IMR-90 (cell line): ENCODE measurements around the gene ERCC4. TPM values are rescaled to one million over a fixed set of nuclear protein-coding genes. Genes with fewer than 3 reads are reported as not detected.

Source experiments
- ATAC-seq: fragments of 200-7000 bp; cut with Tn5 transposase; 2 replicates; pipeline ENCODE4 v1.9.1; 2020; ENCODE audit warnings: low read depth, mild to moderate bottlenecking, moderate library complexity
- BruUV-seq: library from RNA; stranded (reverse); fragments of 400-500 nt; replicated peaks from 2 replicates; lab custom pipeline; 2021; lab: Mats Ljungman, UMichigan
- CTCF ChIA-PET: fragments of 300-600 bp; formaldehyde crosslinking; extraction: SDS; loops from one replicate; lab custom pipeline; 2021; ENCODE audit warnings: antibody characterized with exemption; lab: Yijun Ruan, JAX
- POLR2A ChIA-PET: fragments of 300-600 bp; sonication (Branson Sonifier 250); formaldehyde crosslinking; loops from one replicate; lab custom pipeline; 2022; ENCODE audit warnings: antibody characterized with exemption; ENCODE audit not compliant: unreplicated experiment; lab: Charles Lee
- DNase-seq: peaks from one replicate; pipeline ENCODE4 v3.0.0; 2013
- H2AFZ ChIP-seq: replicated peaks from 2 replicates; pipeline ENCODE3; 2013; ENCODE audit warnings: low read length, mild to moderate bottlenecking; ENCODE audit not compliant: poor library complexity
- H2AK5ac ChIP-seq: 2 replicates; pipeline ENCODE4 v1.6.1; 2013; ENCODE audit warnings: low read depth, low read length, inconsistent platforms
- H2AK9ac ChIP-seq: replicated peaks from 2 replicates; pipeline ENCODE3; 2013; ENCODE audit warnings: mild to moderate bottlenecking, low read depth, low read length, moderate library complexity; ENCODE audit not compliant: poor library complexity
- H2BK120ac ChIP-seq: 2 replicates; pipeline ENCODE4 v1.6.1; 2013; ENCODE audit warnings: low read depth, low read length, inconsistent platforms
- H2BK15ac ChIP-seq: 3 replicates; pipeline ENCODE4 v1.6.1; 2013; ENCODE audit warnings: low read depth, low read length, inconsistent platforms
- H2BK20ac ChIP-seq: 2 replicates; pipeline ENCODE4 v1.6.1; 2013; ENCODE audit warnings: low read depth, mild to moderate bottlenecking, inconsistent platforms, low read length, moderate library complexity
- H2BK5ac ChIP-seq: 2 replicates; pipeline ENCODE4 v1.6.1; 2013; ENCODE audit warnings: mild to moderate bottlenecking, low read depth, low read length, inconsistent platforms; ENCODE audit not compliant: poor library complexity, severe bottlenecking
- H3K14ac ChIP-seq: replicated peaks from 2 replicates; pipeline ENCODE4 v1.6.1; 2013; ENCODE audit warnings: low read depth, low read length, inconsistent platforms
- H3K18ac ChIP-seq: 2 replicates; pipeline ENCODE4 v1.6.1; 2013; ENCODE audit warnings: low read depth, low read length, control low read depth
- H3K23ac ChIP-seq: 2 replicates; pipeline ENCODE4 v1.6.1; 2013; ENCODE audit warnings: low read depth, low read length, inconsistent platforms
- H3K27ac ChIP-seq: 2 replicates; pipeline ENCODE4 v1.5.1; 2013; ENCODE audit warnings: mild to moderate bottlenecking, control low read depth, low read length; ENCODE audit not compliant: insufficient read depth
- H3K27me3 ChIP-seq: 2 replicates; pipeline ENCODE4 v1.6.1; 2013; ENCODE audit warnings: low read length; ENCODE audit not compliant: control insufficient read depth, insufficient read depth
- H3K36me3 ChIP-seq: 2 replicates; pipeline ENCODE4 v1.6.1; 2013; ENCODE audit warnings: low read length, mixed read lengths; ENCODE audit not compliant: control insufficient read depth, insufficient read depth
- H3K4ac ChIP-seq: 2 replicates; pipeline ENCODE4 v1.6.1; 2013; ENCODE audit warnings: low read depth, low read length, inconsistent platforms
- H3K4me1 ChIP-seq: 2 replicates; pipeline ENCODE4 v1.6.1; 2013; ENCODE audit warnings: low read length, mixed read lengths; ENCODE audit not compliant: control insufficient read depth, insufficient read depth
- H3K4me2 ChIP-seq: 2 replicates; pipeline ENCODE4 v1.6.1; 2013; ENCODE audit warnings: low read depth, mild to moderate bottlenecking, control low read depth, low read length, moderate library complexity
- H3K4me3 ChIP-seq: 2 replicates; pipeline ENCODE4 v1.5.1; 2013; ENCODE audit warnings: low read depth, mild to moderate bottlenecking, control low read depth, low read length, moderate library complexity; ENCODE audit not compliant: insufficient read depth
- H3K56ac ChIP-seq: 2 replicates; pipeline ENCODE4 v1.6.1; 2013; ENCODE audit warnings: low read length, inconsistent platforms; ENCODE audit not compliant: insufficient read depth; ENCODE audit errors: extremely low read depth
- H3K79me1 ChIP-seq, 2 experiments: 2 replicates each; pipeline ENCODE4 v1.6.1; 2013; ENCODE audit warnings: low read length in 2 of 2, inconsistent platforms in 1 of 2, low read depth in 1 of 2
- H3K9ac ChIP-seq: 2 replicates; pipeline ENCODE4 v1.6.1; 2013; ENCODE audit warnings: low read depth, low read length, control low read depth
- H3K9me1 ChIP-seq: 2 replicates; pipeline ENCODE4 v1.6.1; 2013; ENCODE audit warnings: low read length, inconsistent platforms; ENCODE audit not compliant: insufficient read depth
- H3K9me3 ChIP-seq: 2 replicates; pipeline ENCODE4 v1.6.1; 2013; ENCODE audit warnings: low read length; ENCODE audit not compliant: control insufficient read depth, insufficient read depth
- H4K20me1 ChIP-seq: 2 replicates; pipeline ENCODE4 v1.6.1; 2013; ENCODE audit warnings: low read length, inconsistent platforms; ENCODE audit not compliant: insufficient read depth
- H4K5ac ChIP-seq: 2 replicates; pipeline ENCODE4 v1.6.1; 2013; ENCODE audit warnings: mild to moderate bottlenecking, low read depth, low read length, control low read depth
- H4K8ac ChIP-seq, 2 experiments: 2 replicates each; pipeline ENCODE4 v1.6.1; 2013; ENCODE audit warnings: low read depth in 2 of 2, low read length in 2 of 2, control low read depth in 1 of 2, inconsistent platforms in 1 of 2
- H4K91ac ChIP-seq: 2 replicates; pipeline ENCODE4 v1.6.1; 2013; ENCODE audit warnings: low read depth, low read length, inconsistent platforms; ENCODE audit not compliant: insufficient read depth
- BHLHE40 ChIP-seq: fragments of 150-350 bp; IDR thresholded peaks from 2 replicates; pipeline ENCODE4 v1.6.1; 2016; ENCODE audit warnings: mild to moderate bottlenecking, low read depth, low read length
- CEBPB ChIP-seq: IDR thresholded peaks from 2 replicates; pipeline ENCODE4 v1.6.1; 2012; ENCODE audit warnings: low read depth, low read length, improper control_type of control experiment
- MAFK ChIP-seq: IDR thresholded peaks from 2 replicates; pipeline ENCODE4 v1.6.1; 2012; ENCODE audit warnings: low read depth, low read length, improper control_type of control experiment
- MAZ ChIP-seq: IDR thresholded peaks from 2 replicates; pipeline ENCODE4 v1.6.1; 2012; ENCODE audit warnings: low read depth, mild to moderate bottlenecking, low read length, improper control_type of control experiment, moderate library complexity, borderline replicate concordance
- MXI1 ChIP-seq: IDR thresholded peaks from 2 replicates; pipeline ENCODE4 v1.6.1; 2012; ENCODE audit warnings: low read depth, mild to moderate bottlenecking, low read length, moderate library complexity, borderline replicate concordance
- NFE2L2 ChIP-seq: fragments of 150-350 bp; IDR thresholded peaks from 2 replicates; pipeline ENCODE4 v1.6.1; 2016; ENCODE audit warnings: low read depth, mild to moderate bottlenecking, low read length
- POLR2A ChIP-seq: IDR thresholded peaks from 2 replicates; pipeline ENCODE4 v1.6.1; 2012; ENCODE audit warnings: mild to moderate bottlenecking, low read depth, low read length
- RCOR1 ChIP-seq: IDR thresholded peaks from 2 replicates; pipeline ENCODE4 v1.6.1; 2012; ENCODE audit warnings: mild to moderate bottlenecking, low read length, improper control_type of control experiment; ENCODE audit not compliant: insufficient replicate concordance
- RFX5 ChIP-seq: IDR thresholded peaks from 2 replicates; pipeline ENCODE4 v1.8.0; 2012; ENCODE audit warnings: low read depth, mild to moderate bottlenecking, low read length, moderate library complexity
- SMC3 ChIP-seq: fragments of 150-350 bp; IDR thresholded peaks from 2 replicates; pipeline ENCODE4 v1.6.1; 2016; ENCODE audit warnings: low read depth, mild to moderate bottlenecking, antibody characterized with exemption, low read length, moderate library complexity
- WGBS, 2 experiments: methylation state at CpG; one replicate each; pipeline versions ENCODE4 v1.1.5 to v1.1.7; 2013; ENCODE audit warnings: missing lambda C conversion rate in 2 of 2; ENCODE audit not compliant: insufficient read length in 1 of 2; ENCODE audit errors: extremely low coverage in 2 of 2; 5-methylcytosine and 5-hydroxymethylcytosine counted together
- dilution Hi-C: fragments of 300-500 bp; cut with HindIII; formaldehyde crosslinking; loops from one replicate; pipeline ENCODE4 v1.14.3; 2018; ENCODE audit warnings: low sequenced_read_pairs; ENCODE audit not compliant: unreplicated experiment
- in situ Hi-C: fragments of 300-500 bp; cut with MboI; formaldehyde crosslinking; loops from 3 replicates; pipeline ENCODE4 v1.14.3; 2019; ENCODE audit warnings: low sequenced_read_pairs, inconsistent platforms, mixed read lengths
- intact Hi-C: fragments of 100-400 bp; cut with micrococcal nuclease; formaldehyde crosslinking; loops from 2 replicates; pipeline ENCODE4 v1.10.0; 2022
- polyA plus RNA-seq, 3 experiments: library from polyadenylated mRNA; depleted of rRNA; stranded (reverse); fragments of >200 nt; gene quantifications; 2 replicates each; pipeline ENCODE4 v1.2.3, GENCODE V29; 2012; ENCODE audit warnings: low replicate concordance in 1 of 3
- total RNA-seq: library from RNA; depleted of rRNA; stranded (reverse); fragments of >200 nt; gene quantifications from 2 replicates; pipeline ENCODE4 v1.2.3, GENCODE V29; 2012
- TF ChIP-seq, protein P1 (sequence below): conservative IDR thresholded peaks from 2 replicates; pipeline ENCODE4 v1.5.1; 2012; ENCODE audit warnings: mild to moderate bottlenecking, low read depth, low read length, improper control_type of control experiment
- TF ChIP-seq, protein P2 (sequence below): fragments of 150-350 bp; IDR thresholded peaks from 2 replicates; pipeline ENCODE4 v1.6.1; 2017; ENCODE audit warnings: mild to moderate bottlenecking, antibody characterized with exemption, low read length, low read depth
- TF ChIP-seq, protein P3 (sequence below): fragments of 150-350 bp; IDR thresholded peaks from 2 replicates; pipeline ENCODE4 v1.6.1; 2016; ENCODE audit warnings: low read depth, mild to moderate bottlenecking, low read length, moderate library complexity, borderline replicate concordance

Gene ERCC4
- total and polyA plus RNA-seq, 2 of the 4 experiments (the other 2 are of a cell fraction) = 2.9 to 19.2 TPM

DNA sequence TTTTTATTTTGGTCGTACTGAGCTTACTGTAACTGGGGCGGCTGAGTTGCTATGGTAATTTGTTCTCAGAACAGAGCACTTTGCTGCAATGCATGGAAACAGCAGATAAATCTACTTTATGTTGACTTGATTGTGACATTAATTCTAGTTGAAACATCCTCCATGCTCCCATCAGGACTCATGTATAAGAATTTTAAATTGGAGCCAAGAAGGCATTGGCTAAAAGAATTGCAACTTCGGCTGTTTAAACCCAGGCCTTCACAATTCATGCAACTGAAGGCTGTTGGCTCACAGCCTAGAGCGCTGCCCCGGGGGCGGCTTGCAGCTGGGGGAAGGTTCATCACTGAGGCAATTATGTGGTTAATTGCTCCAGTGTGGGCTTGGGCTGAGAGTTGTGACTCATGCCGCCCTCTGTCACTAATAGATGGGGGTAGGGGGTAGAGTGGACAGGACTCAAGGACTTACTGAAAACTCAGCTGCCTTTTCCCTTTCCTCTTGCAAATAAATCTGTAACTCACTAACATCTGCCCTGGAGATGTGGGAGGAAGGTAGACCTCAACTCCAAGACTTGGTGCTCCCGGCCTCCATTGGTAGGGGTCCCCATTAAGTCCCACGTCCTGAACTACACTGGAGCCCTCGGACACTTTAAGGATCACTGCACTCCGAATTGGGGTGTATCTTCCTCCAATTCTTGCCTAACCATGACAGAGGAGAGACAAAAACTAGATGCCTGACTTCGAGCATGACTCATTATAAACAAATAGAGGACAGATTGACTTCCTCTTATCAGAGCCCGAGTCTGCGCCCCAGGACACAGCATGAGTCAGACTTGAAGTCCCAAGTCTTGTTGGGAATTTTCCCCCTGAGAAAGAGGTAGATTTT lies 37.5 kb downstream of the ERCC4 start:
- Histone ChIP-seq H3K23ac (peak overlapping the region; percentile 88), H3K79me1 (no peaks in the 10 kb centered on the region), H2AK5ac (peak overlapping the region; percentile 16), H3K4me3 (peak overlapping the region; percentile 32; the same call in 1 of the 2 replicates), H3K56ac (peak overlapping the region; percentile 82), H4K20me1 (peaks cover 4% of the 10 kb centered on the region), H3K4me1 (peaks cover 5% of the 10 kb centered on the region), H3K27me3 (no peaks in the 10 kb centered on the region), H4K5ac (peak overlapping the region; percentile 40; the same call in 1 of the 2 replicates), H3K9me1 (peaks cover 11% of the 10 kb centered on the region), H3K9me3 (no peaks in the 10 kb centered on the region), H3K27ac (peak overlapping the region; percentile 94), H4K8ac (peak overlapping the region in 1 of 2 experiments; percentile 85; a peak in 3 of 4 replicates), H3K14ac (peak overlapping the region; percentile 63; the same call in 1 of the 2 replicates), H2BK120ac (peak overlapping the region; percentile 93), H3K36me3 (no peaks in the 10 kb centered on the region), H2BK15ac (peak overlapping the region; percentile 92), H3K9ac (peak overlapping the region; percentile 53), H4K91ac (peak overlapping the region; percentile 83), H2AK9ac (peak overlapping the region; percentile 71), H2BK20ac (peak overlapping the region; percentile 92), H2BK5ac (peak overlapping the region; percentile 93), H3K4ac (peak overlapping the region; percentile 91), H2AFZ (peak overlapping the region; percentile 90), H3K4me2 (peak overlapping the region; percentile 92), H3K18ac (peak overlapping the region; percentile 76)
- dilution Hi-C loops = no loop called here
- 0% methylated on average over 1 of the region's 14 CpGs; no CpG with 5 or more reads in 1 of the 2 experiments for WGBS, 2 experiments
- DNase-seq (peak; percentile 95), ATAC-seq (peak; percentile 89)
- ChIA-PET CTCF (no interaction called here), POLR2A (no interaction called here)
- BruUV-seq = no TSS peak
- intact Hi-C loops = loop anchor here (1.0 to 10.0 kb wide), 2 partner anchors 46 to 107 kb away; no protein-coding TSS in a partner anchor
- in situ Hi-C loops = no loop called here
- TF ChIP-seq MAFK (peak; percentile 2; the same call in 1 of the 2 replicates), NFE2L2 (no peak), CEBPB (peak; percentile 92), POLR2A (no peak), BHLHE40 (peak; percentile 50; the same call in 1 of the 2 replicates), SMC3 (0 out of 2 replicates have a peak, but pooled peaks have one; percentile 1), RFX5 (no peak), MXI1 (no peak), RCOR1 (no peak), MAZ (peak; percentile 53; the same call in 1 of the 2 replicates)
- TF ChIP-seq, protein P1, sequence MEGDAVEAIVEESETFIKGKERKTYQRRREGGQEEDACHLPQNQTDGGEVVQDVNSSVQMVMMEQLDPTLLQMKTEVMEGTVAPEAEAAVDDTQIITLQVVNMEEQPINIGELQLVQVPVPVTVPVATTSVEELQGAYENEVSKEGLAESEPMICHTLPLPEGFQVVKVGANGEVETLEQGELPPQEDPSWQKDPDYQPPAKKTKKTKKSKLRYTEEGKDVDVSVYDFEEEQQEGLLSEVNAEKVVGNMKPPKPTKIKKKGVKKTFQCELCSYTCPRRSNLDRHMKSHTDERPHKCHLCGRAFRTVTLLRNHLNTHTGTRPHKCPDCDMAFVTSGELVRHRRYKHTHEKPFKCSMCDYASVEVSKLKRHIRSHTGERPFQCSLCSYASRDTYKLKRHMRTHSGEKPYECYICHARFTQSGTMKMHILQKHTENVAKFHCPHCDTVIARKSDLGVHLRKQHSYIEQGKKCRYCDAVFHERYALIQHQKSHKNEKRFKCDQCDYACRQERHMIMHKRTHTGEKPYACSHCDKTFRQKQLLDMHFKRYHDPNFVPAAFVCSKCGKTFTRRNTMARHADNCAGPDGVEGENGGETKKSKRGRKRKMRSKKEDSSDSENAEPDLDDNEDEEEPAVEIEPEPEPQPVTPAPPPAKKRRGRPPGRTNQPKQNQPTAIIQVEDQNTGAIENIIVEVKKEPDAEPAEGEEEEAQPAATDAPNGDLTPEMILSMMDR = no peak
- TF ChIP-seq, protein P2, sequence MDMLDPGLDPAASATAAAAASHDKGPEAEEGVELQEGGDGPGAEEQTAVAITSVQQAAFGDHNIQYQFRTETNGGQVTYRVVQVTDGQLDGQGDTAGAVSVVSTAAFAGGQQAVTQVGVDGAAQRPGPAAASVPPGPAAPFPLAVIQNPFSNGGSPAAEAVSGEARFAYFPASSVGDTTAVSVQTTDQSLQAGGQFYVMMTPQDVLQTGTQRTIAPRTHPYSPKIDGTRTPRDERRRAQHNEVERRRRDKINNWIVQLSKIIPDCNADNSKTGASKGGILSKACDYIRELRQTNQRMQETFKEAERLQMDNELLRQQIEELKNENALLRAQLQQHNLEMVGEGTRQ = no peak
- TF ChIP-seq, protein P3, sequence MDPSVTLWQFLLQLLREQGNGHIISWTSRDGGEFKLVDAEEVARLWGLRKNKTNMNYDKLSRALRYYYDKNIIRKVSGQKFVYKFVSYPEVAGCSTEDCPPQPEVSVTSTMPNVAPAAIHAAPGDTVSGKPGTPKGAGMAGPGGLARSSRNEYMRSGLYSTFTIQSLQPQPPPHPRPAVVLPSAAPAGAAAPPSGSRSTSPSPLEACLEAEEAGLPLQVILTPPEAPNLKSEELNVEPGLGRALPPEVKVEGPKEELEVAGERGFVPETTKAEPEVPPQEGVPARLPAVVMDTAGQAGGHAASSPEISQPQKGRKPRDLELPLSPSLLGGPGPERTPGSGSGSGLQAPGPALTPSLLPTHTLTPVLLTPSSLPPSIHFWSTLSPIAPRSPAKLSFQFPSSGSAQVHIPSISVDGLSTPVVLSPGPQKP = no peak
